HCT116 (cell line): ENCODE measurements around the gene TRPV5.

Experiments used
- CTCF ChIP-seq, 3 experiments: fragments of 200-600 bp in 1 of 3; sonication (generic) in 1 of 3; IDR thresholded peaks in 2 of 3; conservative IDR thresholded peaks in 1 of 3; 2 replicates each; pipeline ENCODE4 v1.5.1; 2012 to 2017; ENCODE audit warnings: low read depth in 2 of 3, low read length in 2 of 3, antibody characterized with exemption in 1 of 3, borderline replicate concordance in 1 of 3, control low read depth in 1 of 3, mild to moderate bottlenecking in 1 of 3, mixed read lengths in 1 of 3, mixed run types in 1 of 3, moderate library complexity in 1 of 3; ENCODE audit not compliant: insufficient read depth in 1 of 3
- EZH2 ChIP-seq: fragments of 200-600 bp; sonication (generic); IDR thresholded peaks from 2 replicates; pipeline ENCODE4 v1.6.1; 2017; ENCODE audit warnings: antibody characterized with exemption, mixed run types
- EZH2phosphoT487 ChIP-seq: fragments of 200-600 bp; IDR thresholded peaks from 2 replicates; pipeline ENCODE4 v1.6.1; 2018; ENCODE audit warnings: antibody characterized with exemption, borderline replicate concordance
- JUND ChIP-seq: IDR thresholded peaks from 2 replicates; pipeline ENCODE4 v1.6.1; 2012
- POLR2A ChIP-seq: IDR thresholded peaks from 2 replicates; pipeline ENCODE4 v1.7.0; 2011; ENCODE audit warnings: borderline replicate concordance; ENCODE audit not compliant: insufficient read depth, insufficient read length; ENCODE audit errors: extremely low read depth
- POLR2AphosphoS5 ChIP-seq: IDR thresholded peaks from 2 replicates; pipeline ENCODE4 v1.6.1; 2011; ENCODE audit warnings: mild to moderate bottlenecking, low read depth, low read length, moderate library complexity
- RAD21 ChIP-seq: IDR thresholded peaks from 2 replicates; pipeline ENCODE4 v1.6.1; 2012; ENCODE audit warnings: low read depth, mild to moderate bottlenecking
- SRF ChIP-seq: IDR thresholded peaks from 2 replicates; pipeline ENCODE4 v1.6.1; 2012; ENCODE audit warnings: low read depth
- YY1 ChIP-seq: IDR thresholded peaks from 2 replicates; pipeline ENCODE4 v1.6.1; 2011; ENCODE audit warnings: low read length, low read depth, moderate library complexity, mild to moderate bottlenecking; ENCODE audit not compliant: insufficient replicate concordance; ENCODE audit errors: extremely low read depth
- ZNF274 ChIP-seq: fragments of 200-500 bp; sonication (Bioruptor generic); IDR thresholded peaks from 2 replicates; pipeline ENCODE4 v1.6.1; 2014; ENCODE audit warnings: mild to moderate bottlenecking, low read depth, low read length, inconsistent platforms
- TF ChIP-seq, protein P1 (sequence below): IDR thresholded peaks from 2 replicates; pipeline ENCODE4 v1.6.1; 2012; ENCODE audit warnings: low read depth

- TF ChIP-seq POLR2A: no peak
- TF ChIP-seq POLR2AphosphoS5: no peak
- no peak for TF ChIP-seq CTCF (IDR thresholded peaks at IDR 0.05 in 2 of 3, conservative IDR thresholded peaks at IDR 0.05 in 1 of 3; ENCODE audit: borderline replicate concordance in 1 of 3, insufficient read depth in 1 of 3, low read depth in 2 of 3, low read length in 2 of 3)
- no peak for TF ChIP-seq EZH2phosphoT487
- TF ChIP-seq, protein P1, sequence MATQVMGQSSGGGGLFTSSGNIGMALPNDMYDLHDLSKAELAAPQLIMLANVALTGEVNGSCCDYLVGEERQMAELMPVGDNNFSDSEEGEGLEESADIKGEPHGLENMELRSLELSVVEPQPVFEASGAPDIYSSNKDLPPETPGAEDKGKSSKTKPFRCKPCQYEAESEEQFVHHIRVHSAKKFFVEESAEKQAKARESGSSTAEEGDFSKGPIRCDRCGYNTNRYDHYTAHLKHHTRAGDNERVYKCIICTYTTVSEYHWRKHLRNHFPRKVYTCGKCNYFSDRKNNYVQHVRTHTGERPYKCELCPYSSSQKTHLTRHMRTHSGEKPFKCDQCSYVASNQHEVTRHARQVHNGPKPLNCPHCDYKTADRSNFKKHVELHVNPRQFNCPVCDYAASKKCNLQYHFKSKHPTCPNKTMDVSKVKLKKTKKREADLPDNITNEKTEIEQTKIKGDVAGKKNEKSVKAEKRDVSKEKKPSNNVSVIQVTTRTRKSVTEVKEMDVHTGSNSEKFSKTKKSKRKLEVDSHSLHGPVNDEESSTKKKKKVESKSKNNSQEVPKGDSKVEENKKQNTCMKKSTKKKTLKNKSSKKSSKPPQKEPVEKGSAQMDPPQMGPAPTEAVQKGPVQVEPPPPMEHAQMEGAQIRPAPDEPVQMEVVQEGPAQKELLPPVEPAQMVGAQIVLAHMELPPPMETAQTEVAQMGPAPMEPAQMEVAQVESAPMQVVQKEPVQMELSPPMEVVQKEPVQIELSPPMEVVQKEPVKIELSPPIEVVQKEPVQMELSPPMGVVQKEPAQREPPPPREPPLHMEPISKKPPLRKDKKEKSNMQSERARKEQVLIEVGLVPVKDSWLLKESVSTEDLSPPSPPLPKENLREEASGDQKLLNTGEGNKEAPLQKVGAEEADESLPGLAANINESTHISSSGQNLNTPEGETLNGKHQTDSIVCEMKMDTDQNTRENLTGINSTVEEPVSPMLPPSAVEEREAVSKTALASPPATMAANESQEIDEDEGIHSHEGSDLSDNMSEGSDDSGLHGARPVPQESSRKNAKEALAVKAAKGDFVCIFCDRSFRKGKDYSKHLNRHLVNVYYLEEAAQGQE: no peak
- no peak for TF ChIP-seq ZNF274
- TF ChIP-seq JUND: no peak
- no peak for TF ChIP-seq YY1
- TF ChIP-seq EZH2: no peak
- no peak for TF ChIP-seq RAD21
- no peak for TF ChIP-seq SRF
These were observed 1.0 kb downstream of the TRPV5 start for GRCh38 chr7:142932386-142933091.
